Nephron progenitor cell (in vitro differentiated cells): Measurements from ENCODE around the gene TAF5.
A peak's percentile ranks its signal among the peaks of the same experiment; 100 is the strongest.

Source experiments
- DNase-seq: peaks from one replicate; pipeline ENCODE4 v3.0.0; 2021
- H3K27ac Mint-ChIP-seq: 2 replicates; pipeline ENCODE4 v1.8.0; 2021; ENCODE audit warnings: mild to moderate bottlenecking, moderate library complexity, mixed read lengths
- H3K27me3 Mint-ChIP-seq: 2 replicates; pipeline ENCODE4 v1.8.0; 2021; ENCODE audit warnings: mild to moderate bottlenecking, low read depth, mixed read lengths; ENCODE audit not compliant: poor library complexity
- H3K36me3 Mint-ChIP-seq: 2 replicates; pipeline ENCODE4 v1.8.0; 2021; ENCODE audit warnings: low read depth, mixed read lengths
- H3K4me1 Mint-ChIP-seq: 2 replicates; pipeline ENCODE4 v1.8.0; 2021; ENCODE audit warnings: mixed read lengths
- H3K4me3 Mint-ChIP-seq: 2 replicates; pipeline ENCODE4 v1.8.0; 2021; ENCODE audit warnings: mild to moderate bottlenecking, moderate library complexity, mixed read lengths
- H3K9me3 Mint-ChIP-seq: 2 replicates; pipeline ENCODE4 v1.8.0; 2021; ENCODE audit warnings: mild to moderate bottlenecking, moderate library complexity, mixed read lengths
- CTCF ChIP-seq: fragments of 200-600 bp; sonication (generic); IDR thresholded peaks from 2 replicates; pipeline ENCODE4 v1.5.0; 2021; ENCODE audit warnings: antibody characterized with exemption

The TAF5 gene

GRCh38 chr10:103431902-103432301 is 64.1 kb downstream of the TAF5 start:
- DNase-seq, result no peak
- Mint-ChIP-seq H3K27ac (peak overlapping the region; percentile 21), H3K36me3 (peaks cover 71% of the 10 kb centered on the region), H3K27me3 (peaks cover 3% of the 10 kb centered on the region), H3K4me1 (no peaks in the 10 kb centered on the region), H3K4me3 (no peak overlapping the region), H3K9me3 (no peaks in the 10 kb centered on the region)
- TF ChIP-seq CTCF, result no peak

GRCh38 chr10:103433858-103434257 is 66.1 kb downstream of the TAF5 start:
- DNase-seq, result no peak
- H3K9me3 Mint-ChIP-seq, result no peaks in the 10 kb centered on the region
- H3K27me3 Mint-ChIP-seq, result no peaks in the 10 kb centered on the region
- H3K4me1 Mint-ChIP-seq, result no peaks in the 10 kb centered on the region
- H3K4me3 Mint-ChIP-seq, result no peak overlapping the region
- H3K36me3 Mint-ChIP-seq, result peaks cover 68% of the 10 kb centered on the region
- no peak overlapping the region for H3K27ac Mint-ChIP-seq
- no peak for TF ChIP-seq CTCF
